IMR-90 (cell line): ENCODE measurements around the gene QSER1. TPM values are rescaled to one million over a fixed set of nuclear protein-coding genes. Genes with fewer than 3 reads are reported as not detected.
"Not testable (repeated sequence)": the region's sequence is repeated elsewhere in the genome, so short reads cannot be mapped to it uniquely, and the experiment has no call there.

ENCODE experiments used
- ATAC-seq: fragments of 200-7000 bp; cut with Tn5 transposase; 2 replicates; pipeline ENCODE4 v1.9.1; 2020; ENCODE audit warnings: low read depth, mild to moderate bottlenecking, moderate library complexity
- BruUV-seq: library from RNA; stranded (reverse); fragments of 400-500 nt; replicated peaks from 2 replicates; lab custom pipeline; 2021; lab: Mats Ljungman, UMichigan
- CTCF ChIA-PET: fragments of 300-600 bp; formaldehyde crosslinking; extraction: SDS; loops from one replicate; lab custom pipeline; 2021; ENCODE audit warnings: antibody characterized with exemption; lab: Yijun Ruan, JAX
- POLR2A ChIA-PET: fragments of 300-600 bp; sonication (Branson Sonifier 250); formaldehyde crosslinking; loops from one replicate; lab custom pipeline; 2022; ENCODE audit warnings: antibody characterized with exemption; ENCODE audit not compliant: unreplicated experiment; lab: Charles Lee
- DNase-seq: peaks from one replicate; pipeline ENCODE4 v3.0.0; 2013
- H2AFZ ChIP-seq: replicated peaks from 2 replicates; pipeline ENCODE3; 2013; ENCODE audit warnings: low read length, mild to moderate bottlenecking; ENCODE audit not compliant: poor library complexity
- H2AK5ac ChIP-seq: 2 replicates; pipeline ENCODE4 v1.6.1; 2013; ENCODE audit warnings: low read depth, low read length, inconsistent platforms
- H2AK9ac ChIP-seq: replicated peaks from 2 replicates; pipeline ENCODE3; 2013; ENCODE audit warnings: mild to moderate bottlenecking, low read depth, low read length, moderate library complexity; ENCODE audit not compliant: poor library complexity
- H2BK120ac ChIP-seq: 2 replicates; pipeline ENCODE4 v1.6.1; 2013; ENCODE audit warnings: low read depth, low read length, inconsistent platforms
- H2BK15ac ChIP-seq: 3 replicates; pipeline ENCODE4 v1.6.1; 2013; ENCODE audit warnings: low read depth, low read length, inconsistent platforms
- H2BK20ac ChIP-seq: 2 replicates; pipeline ENCODE4 v1.6.1; 2013; ENCODE audit warnings: low read depth, mild to moderate bottlenecking, inconsistent platforms, low read length, moderate library complexity
- H2BK5ac ChIP-seq: 2 replicates; pipeline ENCODE4 v1.6.1; 2013; ENCODE audit warnings: mild to moderate bottlenecking, low read depth, low read length, inconsistent platforms; ENCODE audit not compliant: poor library complexity, severe bottlenecking
- H3K14ac ChIP-seq: replicated peaks from 2 replicates; pipeline ENCODE4 v1.6.1; 2013; ENCODE audit warnings: low read depth, low read length, inconsistent platforms
- H3K18ac ChIP-seq: 2 replicates; pipeline ENCODE4 v1.6.1; 2013; ENCODE audit warnings: low read depth, low read length, control low read depth
- H3K23ac ChIP-seq: 2 replicates; pipeline ENCODE4 v1.6.1; 2013; ENCODE audit warnings: low read depth, low read length, inconsistent platforms
- H3K27ac ChIP-seq: 2 replicates; pipeline ENCODE4 v1.5.1; 2013; ENCODE audit warnings: mild to moderate bottlenecking, control low read depth, low read length; ENCODE audit not compliant: insufficient read depth
- H3K27me3 ChIP-seq: 2 replicates; pipeline ENCODE4 v1.6.1; 2013; ENCODE audit warnings: low read length; ENCODE audit not compliant: control insufficient read depth, insufficient read depth
- H3K36me3 ChIP-seq: 2 replicates; pipeline ENCODE4 v1.6.1; 2013; ENCODE audit warnings: low read length, mixed read lengths; ENCODE audit not compliant: control insufficient read depth, insufficient read depth
- H3K4ac ChIP-seq: 2 replicates; pipeline ENCODE4 v1.6.1; 2013; ENCODE audit warnings: low read depth, low read length, inconsistent platforms
- H3K4me1 ChIP-seq: 2 replicates; pipeline ENCODE4 v1.6.1; 2013; ENCODE audit warnings: low read length, mixed read lengths; ENCODE audit not compliant: control insufficient read depth, insufficient read depth
- H3K4me2 ChIP-seq: 2 replicates; pipeline ENCODE4 v1.6.1; 2013; ENCODE audit warnings: low read depth, mild to moderate bottlenecking, control low read depth, low read length, moderate library complexity
- H3K4me3 ChIP-seq: 2 replicates; pipeline ENCODE4 v1.5.1; 2013; ENCODE audit warnings: low read depth, mild to moderate bottlenecking, control low read depth, low read length, moderate library complexity; ENCODE audit not compliant: insufficient read depth
- H3K56ac ChIP-seq: 2 replicates; pipeline ENCODE4 v1.6.1; 2013; ENCODE audit warnings: low read length, inconsistent platforms; ENCODE audit not compliant: insufficient read depth; ENCODE audit errors: extremely low read depth
- H3K79me1 ChIP-seq, 2 experiments: 2 replicates each; pipeline ENCODE4 v1.6.1; 2013; ENCODE audit warnings: low read length in 2 of 2, inconsistent platforms in 1 of 2, low read depth in 1 of 2
- H3K9ac ChIP-seq: 2 replicates; pipeline ENCODE4 v1.6.1; 2013; ENCODE audit warnings: low read depth, low read length, control low read depth
- H3K9me1 ChIP-seq: 2 replicates; pipeline ENCODE4 v1.6.1; 2013; ENCODE audit warnings: low read length, inconsistent platforms; ENCODE audit not compliant: insufficient read depth
- H3K9me3 ChIP-seq: 2 replicates; pipeline ENCODE4 v1.6.1; 2013; ENCODE audit warnings: low read length; ENCODE audit not compliant: control insufficient read depth, insufficient read depth
- H4K20me1 ChIP-seq: 2 replicates; pipeline ENCODE4 v1.6.1; 2013; ENCODE audit warnings: low read length, inconsistent platforms; ENCODE audit not compliant: insufficient read depth
- H4K5ac ChIP-seq: 2 replicates; pipeline ENCODE4 v1.6.1; 2013; ENCODE audit warnings: mild to moderate bottlenecking, low read depth, low read length, control low read depth
- H4K8ac ChIP-seq, 2 experiments: 2 replicates each; pipeline ENCODE4 v1.6.1; 2013; ENCODE audit warnings: low read depth in 2 of 2, low read length in 2 of 2, control low read depth in 1 of 2, inconsistent platforms in 1 of 2
- H4K91ac ChIP-seq: 2 replicates; pipeline ENCODE4 v1.6.1; 2013; ENCODE audit warnings: low read depth, low read length, inconsistent platforms; ENCODE audit not compliant: insufficient read depth
- WGBS, 2 experiments: methylation state at CpG; one replicate each; pipeline versions ENCODE4 v1.1.5 to v1.1.7; 2013; ENCODE audit warnings: missing lambda C conversion rate in 2 of 2; ENCODE audit not compliant: insufficient read length in 1 of 2; ENCODE audit errors: extremely low coverage in 2 of 2; 5-methylcytosine and 5-hydroxymethylcytosine counted together
- dilution Hi-C: fragments of 300-500 bp; cut with HindIII; formaldehyde crosslinking; loops from one replicate; pipeline ENCODE4 v1.14.3; 2018; ENCODE audit warnings: low sequenced_read_pairs; ENCODE audit not compliant: unreplicated experiment
- in situ Hi-C: fragments of 300-500 bp; cut with MboI; formaldehyde crosslinking; loops from 3 replicates; pipeline ENCODE4 v1.14.3; 2019; ENCODE audit warnings: low sequenced_read_pairs, inconsistent platforms, mixed read lengths
- intact Hi-C: fragments of 100-400 bp; cut with micrococcal nuclease; formaldehyde crosslinking; loops from 2 replicates; pipeline ENCODE4 v1.10.0; 2022
- microRNA-seq, 2 experiments: library from miRNA; stranded (forward) in 1 of 2; unstranded in 1 of 2; fragments of 10-50 nt in 1 of 2; fragments of <30 nt in 1 of 2; gene quantifications in 1 of 2; microRNA quantifications in 1 of 2; one replicate each; pipeline versions ENCODE3 to v1.1.0; 2013 to 2020; ENCODE audit not compliant: insufficient read depth in 1 of 2, insufficient read length in 1 of 2, unreplicated experiment in 1 of 2
- polyA plus RNA-seq, 3 experiments: library from polyadenylated mRNA; depleted of rRNA; stranded (reverse); fragments of >200 nt; gene quantifications; 2 replicates each; pipeline ENCODE4 v1.2.3, GENCODE V29; 2012; ENCODE audit warnings: low replicate concordance in 1 of 3
- small RNA-seq, 5 experiments: library from RNA; depleted of rRNA; stranded (forward); fragments of <200 nt; gene quantifications; one replicate each; pipeline ENCODE3, GENCODE V24; 2012
- total RNA-seq: library from RNA; depleted of rRNA; stranded (reverse); fragments of >200 nt; gene quantifications from 2 replicates; pipeline ENCODE4 v1.2.3, GENCODE V29; 2012; rRNA removed

QSER1 gene
- total and polyA plus RNA-seq, 2 of the 4 experiments (the other 2 are of a cell fraction), result 5.9 to 15.6 TPM

DNA sequence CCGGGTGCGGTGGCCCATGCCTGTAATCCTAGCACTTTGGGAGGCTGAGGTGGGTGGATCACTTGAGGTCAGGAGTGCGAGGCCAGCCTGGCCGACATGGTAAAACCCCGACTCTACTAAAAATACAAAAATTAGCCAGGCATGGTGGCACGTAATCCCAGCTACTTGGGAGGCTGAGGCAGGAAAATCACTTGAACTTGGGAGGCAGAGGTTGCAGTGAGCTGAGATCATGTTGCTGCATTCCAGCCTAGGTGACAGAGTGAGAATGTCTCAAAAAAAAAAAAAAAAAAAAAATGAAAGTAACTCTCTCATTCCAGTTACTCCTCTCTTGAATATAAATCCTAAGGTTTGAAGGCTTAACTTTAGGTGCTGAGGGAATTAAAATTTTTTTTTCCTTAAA is 136.6 kb downstream of the QSER1 start:
- WGBS, 2 experiments, result no CpG with 5 or more reads among the region's 6 CpGs
- DNase-seq, H4K8ac ChIP-seq, H3K79me1 ChIP-seq, H2BK15ac ChIP-seq, H2AK9ac ChIP-seq, H3K9me3 ChIP-seq, H3K4ac ChIP-seq, H2AK5ac ChIP-seq, H3K9ac ChIP-seq, H3K56ac ChIP-seq, H2BK120ac ChIP-seq, H3K27me3 ChIP-seq, H3K4me1 ChIP-seq, BruUV-seq, H3K36me3 ChIP-seq, H2BK20ac ChIP-seq, H4K5ac ChIP-seq, POLR2A ChIA-PET, H4K20me1 ChIP-seq, dilution Hi-C loops, in situ Hi-C loops, H2AFZ ChIP-seq, ATAC-seq, H3K4me3 ChIP-seq, H3K14ac ChIP-seq, intact Hi-C loops, H3K4me2 ChIP-seq, H3K9me1 ChIP-seq, H3K18ac ChIP-seq, H3K23ac ChIP-seq, H3K27ac ChIP-seq, H4K91ac ChIP-seq: not testable (repeated sequence)
- CTCF ChIA-PET, result interaction anchor here (1.1 kb wide), 1 partner anchor 36 kb away, joined by 3 read pairs; no protein-coding TSS in a partner anchor
- H2BK5ac ChIP-seq, result peak overlapping the region; percentile 11

Small RNA genes within 50 kb of the gene (microRNA-seq; reads per million reads assigned to microRNA genes)
- gene RF00019 (ENCODE audit: insufficient read depth, insufficient read length), result not detected

Small RNA genes within 50 kb of the gene (small RNA-seq; reads per million reads assigned to genes)
- gene RF00019, result 0 reads per million in 5 experiments

Other genes starting within 250 kb of the QSER1 start
- not detected in 2 replicates for gene CCDC73, start 98.1 kb upstream of the QSER1 start, total RNA-seq
- gene CCDC73, start 98.1 kb upstream of the QSER1 start, polyA plus RNA-seq (2012; rRNA removed), result not detected in 2 replicates
- gene PRRG4, start 62.9 kb upstream of the QSER1 start, total RNA-seq, result not detected in 2 replicates
- gene PRRG4, start 62.9 kb upstream of the QSER1 start, polyA plus RNA-seq (2012; rRNA removed), result not detected in 2 replicates
- 9.7 TPM in 2 replicates for gene DEPDC7, start 123.1 kb downstream of the QSER1 start, total RNA-seq
- 5.9 and 7.4 TPM in 2 replicates for gene DEPDC7, start 123.1 kb downstream of the QSER1 start, polyA plus RNA-seq (2012; rRNA removed)
- 17.4 and 23.1 TPM in 2 replicates for gene TCP11L1, start 146.8 kb downstream of the QSER1 start, total RNA-seq
- 13.7 and 13.9 TPM in 2 replicates for gene TCP11L1, start 146.8 kb downstream of the QSER1 start, polyA plus RNA-seq (2012; rRNA removed)